ENCODE results near the gene NATD1. TPM values are rescaled to one million over a fixed set of nuclear protein-coding genes. Genes with fewer than 3 reads are reported as not detected.

NATD1 gene
- total and polyA plus RNA-seq, 2 of the 8 experiments (the other 6 are each of a cell fraction or from before 2014, with no cell fraction given), result 5.4 to 8.4 TPM

GRCh38 chr17:21298983-21299519, 45.8 kb upstream of the NATD1 start:
- 59% methylated on average over 13 of the region's 13 CpGs; no CpG with 5 or more reads in 1 of the 2 experiments for WGBS, 2 experiments (ENCODE audit: extremely low coverage in 1 of 2, insufficient coverage in 1 of 2, insufficient read length in 1 of 2, insufficient replicate concordance in 2 of 2, low coverage in 1 of 2, low lambda C conversion rate in 2 of 2, missing lambda C conversion rate in 1 of 2)
- no peak for FAIRE-seq
- H3K9ac ChIP-seq (replicated peaks in 1 of 4; ENCODE audit: extremely low read depth in 1 of 4, low read depth in 3 of 4, low read length in 3 of 4), result no peak overlapping the region
- no peak for DNase-seq (ENCODE audit: low read depth in 1 of 2, low spot score in 2 of 2)
- no peak overlapping the region for H3K4me2 ChIP-seq (ENCODE audit: insufficient read depth in 1 of 2, low read depth in 2 of 2, low read length in 2 of 2)
- peaks cover 0 to 6% of the 10 kb centered on the region in 2 experiments for H4K20me1 ChIP-seq (replicated peaks in 1 of 2; ENCODE audit: control insufficient read depth in 1 of 2, insufficient read depth in 2 of 2, low read length in 2 of 2)
- H3K4me3 ChIP-seq (ENCODE audit: extremely low read depth in 1 of 4, insufficient read depth in 2 of 4, low read depth in 3 of 4, low read length in 4 of 4), result no peak overlapping the region
- H2BK120ac ChIP-seq (replicated peaks; ENCODE audit: low read depth, low read length), result no peak overlapping the region
- H2BK12ac ChIP-seq (ENCODE audit: low read depth, low read length), result no peak overlapping the region
- peaks cover 36 to 85% of the 10 kb centered on the region in 2 experiments for H3K9me3 ChIP-seq (ENCODE audit: insufficient read depth in 2 of 2, low read depth in 1 of 2, low read length in 1 of 2)
- no peak overlapping the region for H2AFZ ChIP-seq (ENCODE audit: low read length)
- no peaks in the 10 kb centered on the region for H3K79me2 ChIP-seq (ENCODE audit: control insufficient read depth in 1 of 2, insufficient read depth in 2 of 2, low read length in 2 of 2)
- no peak overlapping the region; the same call in 1 of the 2 replicates for H4K8ac ChIP-seq (ENCODE audit: extremely low read depth, insufficient read depth, low read length)
- ChIA-PET POLR2A (ENCODE audit: partially characterized antibody) (no interaction called here), CTCF (ENCODE audit: partially characterized antibody) (interaction anchor here (0.8 to 1.7 kb wide), 3 partner anchors 19 to 158 kb away, joined by 3 to 4 read pairs (median 3); no protein-coding TSS in a partner anchor)
- no peak overlapping the region for H2BK20ac ChIP-seq (ENCODE audit: low read length)
- H4K5ac ChIP-seq (ENCODE audit: insufficient read length, low read depth, low read length), result no peak overlapping the region
- no peak overlapping the region for H3K4ac ChIP-seq (replicated peaks; ENCODE audit: insufficient read length, low read depth, low read length)
- H3K23ac ChIP-seq (ENCODE audit: insufficient read length), result no peak overlapping the region
- no peak overlapping the region for H3K27ac ChIP-seq (ENCODE audit: low read depth, low read length)
- no peak overlapping the region for H2AK5ac ChIP-seq (ENCODE audit: low read depth, low read length)
- H2BK5ac ChIP-seq (ENCODE audit: low read depth, low read length), result no peak overlapping the region
- H3K4me1 ChIP-seq (replicated peaks in 1 of 4; ENCODE audit: control insufficient read depth in 3 of 4, insufficient read depth in 4 of 4, low read length in 3 of 4), result no peaks in the 10 kb centered on the region
- H3K18ac ChIP-seq (ENCODE audit: extremely low read depth, low read length), result no peak overlapping the region
- H3K79me1 ChIP-seq (ENCODE audit: low read depth, low read length), result peaks cover 3% of the 10 kb centered on the region; the same call in 1 of the 2 replicates
- H4K91ac ChIP-seq (replicated peaks; ENCODE audit: insufficient read length, low read length), result no peak overlapping the region
- H3K36me3 ChIP-seq (ENCODE audit: control insufficient read depth in 2 of 4, insufficient read depth in 4 of 4, low read length in 3 of 4), result peaks cover 0 to 5% (median 0%) of the 10 kb centered on the region in 4 experiments; a peak in 3 of 8 replicates
- no peak overlapping the region for H2BK15ac ChIP-seq (ENCODE audit: low read length)
- H3K14ac ChIP-seq (ENCODE audit: insufficient read length), result no peak overlapping the region
- H3K23me2 ChIP-seq (ENCODE audit: low read depth, low read length), result no peaks in the 10 kb centered on the region
- H3K27me3 ChIP-seq (replicated peaks in 1 of 4; ENCODE audit: control insufficient read depth in 3 of 4, extremely low read depth in 1 of 4, insufficient read depth in 3 of 4, low read length in 3 of 4), result no peaks in the 10 kb centered on the region
- no peak overlapping the region for H3K56ac ChIP-seq (replicated peaks; ENCODE audit: insufficient read length, low read depth, low read length)
- TF ChIP-seq CHD2 (IDR thresholded peaks at IDR 0.05; ENCODE audit: low read length), result no peak
- no peak for TF ChIP-seq ATF2 (IDR thresholded peaks at IDR 0.05; ENCODE audit: low read length)
- TF ChIP-seq KDM5A (IDR thresholded peaks at IDR 0.05; ENCODE audit: low read length), result no peak
- no peak for TF ChIP-seq EGR1 (IDR thresholded peaks at IDR 0.05; ENCODE audit: borderline replicate concordance, low read depth, low read length)
- no peak for TF ChIP-seq SIN3A (conservative IDR thresholded peaks at IDR 0.05 in 1 of 2, IDR thresholded peaks at IDR 0.05 in 1 of 2; ENCODE audit: low read depth in 1 of 2, low read length in 2 of 2)
- no peak for TF ChIP-seq SAP30 (IDR thresholded peaks at IDR 0.05; ENCODE audit: insufficient read depth, insufficient replicate concordance, low read length)
- TF ChIP-seq TBP (IDR thresholded peaks at IDR 0.05; ENCODE audit: low read depth, low read length), result no peak
- TF ChIP-seq CTCF (IDR thresholded peaks at IDR 0.05; ENCODE audit: control extremely low read depth in 1 of 3, insufficient read depth in 1 of 3, low read depth in 1 of 3, low read length in 3 of 3), result no peak
